SH-SY5Y (cell line): ENCODE results near the gene COTL1.

ENCODE experiments used
- GATA2 ChIP-seq: IDR thresholded peaks from 2 replicates; pipeline ENCODE4 v1.6.1; 2011; ENCODE audit warnings: mild to moderate bottlenecking, low read depth, low read length
- GATA3 ChIP-seq: IDR thresholded peaks from 2 replicates; pipeline ENCODE4 v1.6.1; 2011; ENCODE audit warnings: low read depth, mild to moderate bottlenecking, low read length, moderate library complexity

GRCh38 chr16:84548508-84548907 is 69.4 kb downstream of the COTL1 start:
- TF ChIP-seq GATA3 (no peak), GATA2 (no peak)
